ENCODE data around the gene COX7A1.
A peak's percentile ranks its signal among the peaks of the same experiment; 100 is the strongest.
"Not testable (repeated sequence)": the region's sequence is repeated elsewhere in the genome, so short reads cannot be mapped to it uniquely, and the experiment has no call there.

The COX7A1 gene

GRCh38 chr19:36141039-36141927 lies 11.0 kb downstream of the COX7A1 start:
- peak; percentile 88 to 94 (median 92) for DNase-seq

- DNase-seq: peak; percentile 76 to 87 (median 77)
These were observed 11.8 kb downstream of the COX7A1 start for GRCh38 chr19:36140304-36141038.

DNA sequence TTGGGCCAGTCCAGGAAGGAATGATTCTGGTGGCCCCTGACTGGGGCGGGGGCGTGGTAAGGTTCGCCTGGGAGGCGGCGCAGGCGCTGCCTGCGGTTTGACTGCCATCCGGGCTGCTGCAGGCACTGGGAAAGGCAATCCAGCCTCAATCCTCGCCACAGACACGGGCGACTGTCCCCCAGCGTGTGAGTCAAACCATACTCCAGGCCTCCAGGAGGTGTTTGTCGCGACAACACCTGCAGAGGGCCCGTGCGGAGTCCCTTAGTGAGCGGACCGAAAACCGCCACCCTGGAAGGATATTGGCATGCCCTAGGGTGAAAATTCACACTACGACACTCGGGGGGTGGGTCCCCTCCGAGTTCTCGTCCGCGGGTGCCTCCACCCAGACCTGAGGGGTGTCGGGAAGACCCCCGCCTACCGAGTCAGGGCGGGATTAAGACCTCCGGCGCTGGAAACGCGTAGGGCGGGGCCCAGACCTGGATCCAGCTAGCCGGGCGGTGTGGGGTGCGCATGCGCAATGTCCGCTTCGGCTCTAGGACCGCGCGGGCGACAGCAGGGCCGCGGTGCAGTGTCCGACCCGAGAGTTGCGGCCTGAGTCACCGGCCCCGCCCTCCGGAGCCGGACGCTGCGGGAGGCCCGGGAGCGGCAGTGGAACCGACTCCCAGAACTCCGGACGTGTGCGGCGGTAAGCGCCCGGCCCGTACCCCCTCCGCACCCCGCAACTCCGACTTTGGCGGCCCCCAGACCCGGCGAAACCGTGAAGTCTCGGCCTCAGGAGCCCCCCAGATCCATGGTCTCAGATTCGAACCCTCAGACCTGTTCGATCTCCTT lies 12.6 kb downstream of the COX7A1 start, which contains the start of gene CAPNS1:
Gene CAPNS1, plus strand, starts transcription at position 594 of the 831 bp plus-strand sequence. CDS start 946 bp downstream, outside the sequence.
- DNase-seq: peak; percentile 98 to 99 (median 99)

DNA sequence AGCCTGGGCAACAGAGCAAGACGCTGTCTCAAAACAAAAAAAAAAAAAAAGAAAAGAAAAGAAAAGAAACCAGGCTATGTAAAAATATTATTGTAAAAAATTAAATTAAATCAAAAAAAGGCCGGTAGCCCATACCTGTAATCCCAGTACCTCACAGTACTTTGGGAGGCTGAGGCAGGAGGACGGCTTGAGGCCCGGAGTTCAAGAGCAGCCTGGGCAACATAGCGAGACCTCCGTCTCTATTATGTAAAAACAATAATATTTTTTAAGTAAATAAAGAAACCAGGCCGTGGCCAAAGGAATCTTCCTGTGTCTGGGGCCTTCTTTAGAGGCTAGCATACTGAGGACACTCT lies 13.2 kb downstream of the COX7A1 start:
- no peak for DNase-seq

- DNase-seq: peak; percentile 53 to 55 (median 55)
These were observed 15.1 kb downstream of the COX7A1 start for GRCh38 chr19:36136964-36137686.

- DNase-seq: not testable (repeated sequence)
These were observed 17.4 kb downstream of the COX7A1 start for GRCh38 chr19:36134867-36135266.

DNA sequence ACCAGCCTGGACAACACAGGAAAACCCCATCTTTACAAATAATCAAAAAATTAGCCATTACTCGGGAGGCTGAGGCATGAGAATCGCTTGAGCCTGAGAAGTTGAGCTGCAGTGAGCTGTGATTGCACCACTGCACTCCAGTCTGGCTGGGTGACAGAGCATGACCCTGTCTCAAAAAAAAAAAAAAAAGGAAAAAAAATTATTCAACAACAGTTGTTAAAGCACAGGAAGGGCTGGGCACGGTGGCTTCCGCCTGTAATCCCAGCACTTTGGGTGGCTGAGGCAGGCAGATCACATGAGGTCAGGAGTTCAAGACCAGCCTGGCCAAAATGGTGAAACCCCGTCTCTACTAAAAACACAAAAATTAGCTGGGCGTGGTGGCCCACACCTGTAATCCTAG lies 21.0 kb downstream of the COX7A1 start:
- peak; percentile 42 to 69 (median 57) for DNase-seq

DNA sequence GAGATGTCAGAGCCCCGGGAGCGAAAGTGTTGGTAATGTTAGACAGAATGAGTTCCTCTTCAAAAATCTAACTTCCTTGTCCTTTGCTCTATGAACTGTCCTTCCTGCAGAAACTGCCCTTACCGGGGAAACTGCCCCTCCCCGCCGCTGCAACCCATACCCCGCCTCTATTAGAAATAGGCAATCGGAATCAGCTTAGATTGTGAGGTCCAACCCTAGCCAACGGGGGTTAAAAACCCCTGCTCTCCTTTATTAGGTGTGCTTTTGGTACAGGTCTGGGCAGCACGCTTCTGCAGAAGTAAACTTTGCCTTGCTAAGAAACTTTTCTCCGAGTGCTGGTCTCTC lies 23.9 kb downstream of the COX7A1 start:
- no peak for DNase-seq

GRCh38 chr19:36125557-36125956 lies 26.7 kb downstream of the COX7A1 start:
- no peak for DNase-seq

GRCh38 chr19:36121486-36122124 lies 30.6 kb downstream of the COX7A1 start:
- no peak for DNase-seq

DNA sequence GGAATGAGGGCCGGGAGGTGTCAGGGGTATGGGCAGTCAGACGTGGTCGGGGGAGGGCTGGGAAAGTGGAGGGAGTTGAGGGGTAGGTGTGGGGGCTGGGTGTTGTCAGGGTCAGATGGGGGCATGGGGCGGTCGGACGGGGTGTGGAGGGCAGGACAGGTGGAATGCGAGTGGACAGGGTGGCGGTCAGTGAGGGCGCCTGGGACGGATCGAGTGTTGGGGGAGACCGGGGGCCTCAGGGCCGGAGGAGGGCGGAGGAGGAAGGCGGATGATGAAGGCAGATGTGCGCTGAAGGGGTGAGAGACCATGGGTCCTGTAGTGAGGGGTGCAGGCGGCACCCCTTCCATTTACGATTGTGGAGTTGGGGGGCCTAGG lies 31.3 kb downstream of the COX7A1 start:
- no peak for DNase-seq

DNA sequence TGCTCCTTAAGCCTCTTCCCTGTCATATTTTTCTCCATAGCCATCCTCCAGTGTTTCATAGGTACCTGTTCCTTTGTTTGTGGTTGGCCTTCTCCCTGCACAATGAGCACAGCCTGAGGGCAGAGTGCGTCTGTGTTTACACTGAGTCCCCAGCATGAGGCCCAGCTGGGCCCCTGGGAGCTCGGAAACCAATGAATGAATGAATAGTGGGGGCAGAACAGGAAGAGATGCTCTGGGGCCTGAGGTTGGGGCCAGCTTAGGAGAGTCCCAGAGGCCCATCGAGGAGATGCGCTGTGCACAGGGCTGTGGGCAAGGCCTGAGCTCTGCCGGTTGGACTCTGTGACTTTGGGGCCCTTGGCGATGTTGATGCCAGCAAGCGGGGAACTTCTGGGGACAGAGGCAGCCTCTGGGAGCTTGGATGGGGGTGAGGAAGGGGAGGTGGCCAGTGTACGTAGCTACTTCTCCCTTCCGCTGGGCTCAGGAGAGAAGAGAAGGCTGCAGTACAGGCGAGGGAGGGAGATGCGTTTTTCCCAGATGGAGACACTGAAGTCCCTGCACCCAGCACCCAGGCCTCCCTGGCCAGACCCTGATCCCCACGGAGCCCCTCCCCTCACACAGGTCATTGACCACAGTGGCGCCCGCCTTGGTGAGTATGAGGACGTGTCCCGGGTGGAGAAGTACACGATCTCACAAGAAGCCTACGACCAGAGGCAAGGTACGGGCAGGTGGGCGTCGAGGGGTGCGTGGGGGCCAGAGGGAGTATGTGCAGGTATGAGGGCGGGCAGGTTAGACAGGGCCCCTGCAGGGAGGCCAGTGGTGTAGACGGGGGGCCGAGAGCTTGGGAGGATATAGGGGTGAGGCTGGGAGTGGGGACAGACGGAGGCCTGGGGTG lies 31.9 kb downstream of the COX7A1 start:
- no peak for DNase-seq

GRCh38 chr19:36116344-36116637 lies 36.0 kb downstream of the COX7A1 start:
- DNase-seq: no peak

DNA sequence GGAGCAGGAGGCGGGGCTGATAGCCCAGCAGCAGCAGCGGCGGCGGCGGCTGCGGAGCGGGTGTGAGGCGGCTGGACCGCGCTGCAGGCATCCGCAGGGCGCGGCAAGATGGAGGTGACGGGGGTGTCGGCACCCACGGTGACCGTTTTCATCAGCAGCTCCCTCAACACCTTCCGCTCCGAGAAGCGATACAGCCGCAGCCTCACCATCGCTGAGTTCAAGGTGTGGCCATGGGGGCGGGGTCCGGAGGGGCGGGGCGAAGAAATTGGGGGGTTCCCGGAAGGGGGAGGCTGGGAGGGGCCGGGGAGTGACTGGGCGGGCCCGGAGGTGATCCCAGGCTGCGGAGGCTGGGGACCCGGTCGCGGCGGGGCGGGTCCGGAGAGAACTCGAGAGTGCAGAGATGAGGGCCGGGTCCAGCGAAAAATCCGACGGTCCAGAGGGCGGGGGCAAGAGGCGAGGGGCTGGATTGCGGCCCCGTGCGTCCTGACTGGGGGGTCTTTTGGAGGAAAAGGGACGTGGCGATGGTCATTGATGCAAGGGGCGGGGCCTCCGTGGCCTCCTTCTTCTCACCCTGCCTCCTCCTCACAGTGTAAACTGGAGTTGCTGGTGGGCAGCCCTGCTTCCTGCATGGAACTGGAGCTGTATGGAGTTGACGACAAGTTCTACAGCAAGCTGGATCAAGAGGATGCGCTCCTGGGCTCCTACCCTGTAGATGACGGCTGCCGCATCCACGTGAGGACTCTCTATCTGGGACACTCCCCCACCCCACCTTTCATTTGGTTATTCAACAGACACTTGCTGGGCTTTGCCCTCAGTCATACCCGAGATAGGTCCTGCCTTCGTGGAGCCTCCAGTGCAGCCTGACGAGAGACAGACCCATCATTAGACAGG lies 36.5 kb downstream of the COX7A1 start, which contains the start of gene TBCB:
Gene TBCB, plus strand, starts transcription at position 16 of the 891 bp plus-strand sequence. Its CDS starts 93 bp downstream, at position 109.
- DNase-seq: peak; percentile 73 to 94 (median 88)

DNA sequence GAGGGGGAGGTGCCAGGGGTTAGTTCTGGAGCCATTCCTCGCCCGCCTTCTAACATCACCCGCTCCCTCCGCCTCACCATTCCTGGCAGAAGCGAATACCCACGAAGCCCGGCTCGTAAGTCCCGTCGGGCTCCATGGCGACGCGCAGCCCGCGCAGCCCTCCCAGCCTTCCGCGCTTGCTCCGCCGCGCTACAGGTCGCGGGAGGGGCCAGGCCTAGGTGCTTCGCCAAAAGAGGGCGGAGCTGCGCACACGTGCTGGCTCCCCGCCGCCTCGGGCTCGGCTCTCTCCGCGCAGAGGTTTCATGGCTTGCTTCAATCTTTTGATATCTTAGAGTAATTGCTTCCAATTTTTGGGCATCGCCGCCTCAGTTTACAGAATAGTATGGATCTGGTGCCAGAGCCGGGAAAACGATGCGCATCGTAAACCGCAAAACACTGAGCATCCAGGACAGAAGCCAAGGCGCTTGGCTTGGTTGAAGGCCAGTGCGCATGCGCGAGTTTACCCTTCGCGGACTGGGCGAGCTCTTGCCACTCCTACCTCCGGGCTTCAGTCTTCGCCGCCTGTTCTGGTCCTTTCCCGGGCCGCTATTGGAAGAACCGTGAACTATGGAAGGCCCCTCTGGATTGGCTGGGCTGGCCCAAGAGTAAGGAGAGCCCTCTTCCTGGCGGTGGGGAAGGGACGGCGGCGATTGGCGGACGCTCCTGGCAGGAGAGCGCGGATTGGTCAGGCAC lies 37.4 kb downstream of the COX7A1 start, which contains the start of gene POLR2I:
Gene POLR2I, minus strand, starts transcription at position 155 of the 732 bp plus-strand sequence. Its CDS starts 19 bp downstream, at position 136.
- peak; percentile 99 to 100 (median 100) for DNase-seq

- peak in 2 of 3 donors; percentile 21 to 23 for DNase-seq
These were observed 38.1 kb downstream of the COX7A1 start for GRCh38 chr19:36113894-36114720.

GRCh38 chr19:36113425-36113824 lies 38.8 kb downstream of the COX7A1 start:
- DNase-seq: no peak

DNA sequence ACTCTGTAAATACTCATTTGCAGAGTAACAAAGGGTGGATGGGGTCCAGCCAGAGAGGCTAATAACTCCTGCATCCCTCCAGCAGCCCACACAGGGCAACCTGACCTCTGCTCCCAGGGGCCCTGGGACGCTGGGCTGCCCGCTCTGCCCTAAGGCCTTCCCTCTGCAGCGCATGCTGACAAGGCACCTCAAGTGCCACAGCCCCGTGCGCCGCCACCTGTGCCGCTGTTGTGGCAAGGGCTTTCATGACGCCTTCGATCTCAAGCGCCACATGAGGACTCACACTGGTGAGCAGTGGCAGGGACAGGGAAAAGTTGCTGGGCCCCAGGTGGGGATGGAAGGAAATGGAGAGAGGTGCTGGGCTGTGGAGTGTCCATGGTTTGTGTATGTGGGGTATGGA lies 39.6 kb downstream of the COX7A1 start:
- DNase-seq: no peak
